ENCODE data around the gene NCK2.
"Not testable (repeated sequence)": the region's sequence is repeated elsewhere in the genome, so short reads cannot be mapped to it uniquely, and the experiment has no call there.

The NCK2 gene

DNA sequence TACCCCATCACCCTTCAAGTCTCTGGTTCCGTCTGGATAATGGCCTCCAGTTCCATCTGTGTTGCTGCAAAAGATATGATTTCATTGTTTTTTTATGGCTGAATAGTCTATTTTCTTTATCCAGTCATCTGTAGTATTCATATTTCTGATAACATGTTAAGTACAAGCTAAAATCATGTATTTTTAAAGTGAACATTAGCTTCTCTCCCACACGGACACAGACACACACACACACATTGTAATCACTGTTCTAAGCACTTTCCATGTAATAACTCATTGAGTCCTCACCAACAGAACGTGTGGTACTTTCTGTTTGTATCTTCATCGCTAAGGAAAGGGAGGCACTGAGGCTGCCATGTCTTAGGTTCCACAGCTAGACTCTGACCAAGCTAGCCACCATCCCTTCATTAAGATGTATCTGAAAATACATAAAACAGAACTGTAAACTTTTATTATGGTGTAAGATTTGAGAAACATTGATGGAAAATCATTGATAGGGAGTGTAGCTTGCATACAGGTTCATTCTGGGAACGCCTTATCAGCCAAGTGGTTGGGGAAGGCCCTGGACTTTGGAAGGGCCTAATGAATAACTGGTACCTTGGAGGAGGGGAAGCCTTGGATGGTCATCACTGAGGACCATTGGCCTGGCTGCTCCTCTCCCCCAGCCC, 8.1 kb downstream of the NCK2 start:
- TF ChIP-seq POU2F2 (IDR thresholded peaks at IDR 0.05; ENCODE audit: low read depth, low read length) (no peak), TAF1 (IDR thresholded peaks at IDR 0.05; ENCODE audit: low read depth, low read length) (no peak), PAX5 (IDR thresholded peaks at IDR 0.05; ENCODE audit: insufficient read depth, low read length, severe bottlenecking) (no peak), SPI1 (IDR thresholded peaks at IDR 0.05; ENCODE audit: low read depth, low read length) (no peak), POLR2A (IDR thresholded peaks at IDR 0.05; ENCODE audit: low read depth, low read length) (no peak), POLR2AphosphoS5 (IDR thresholded peaks at IDR 0.05; ENCODE audit: low read depth, low read length) (no peak)
- peak; percentile 43 for FAIRE-seq

GRCh38 chr2:105753380-105753779, 8.7 kb downstream of the NCK2 start:
- no peak for FAIRE-seq
- DNase-seq (ENCODE audit: insufficient read length, low spot score): no peak
- TF ChIP-seq TAF1 (IDR thresholded peaks at IDR 0.05; ENCODE audit: low read depth, low read length): no peak
- TF ChIP-seq POLR2AphosphoS5 (IDR thresholded peaks at IDR 0.05; ENCODE audit: low read depth, low read length): no peak
- TF ChIP-seq POLR2A (IDR thresholded peaks at IDR 0.05; ENCODE audit: low read depth, low read length): no peak

More for the DNA sequence above, 8.1 kb downstream of the NCK2 start:
- no peak for DNase-seq (ENCODE audit: insufficient read length, low spot score)

DNA sequence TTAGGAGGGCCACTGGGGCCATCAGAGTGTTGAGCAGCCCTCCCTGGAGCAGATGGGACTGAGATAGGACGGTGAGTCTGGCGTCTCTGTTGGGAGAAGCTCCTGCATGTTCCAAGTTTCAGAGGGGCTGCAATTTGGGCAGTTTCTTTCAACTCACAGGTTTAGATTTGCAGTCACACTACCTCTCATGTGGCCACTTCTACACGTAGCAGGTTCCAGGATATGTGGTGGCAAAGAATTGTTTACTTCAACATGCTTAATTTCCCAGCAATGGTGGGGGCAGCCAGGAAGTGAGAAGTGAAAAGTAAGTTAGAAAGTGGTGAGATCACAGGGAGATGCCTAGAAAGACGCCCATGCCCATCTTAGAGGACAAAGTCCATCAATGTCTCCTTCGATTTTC, 9.3 kb downstream of the NCK2 start:
- DNase-seq (ENCODE audit: insufficient read length, low spot score): no peak

DNA sequence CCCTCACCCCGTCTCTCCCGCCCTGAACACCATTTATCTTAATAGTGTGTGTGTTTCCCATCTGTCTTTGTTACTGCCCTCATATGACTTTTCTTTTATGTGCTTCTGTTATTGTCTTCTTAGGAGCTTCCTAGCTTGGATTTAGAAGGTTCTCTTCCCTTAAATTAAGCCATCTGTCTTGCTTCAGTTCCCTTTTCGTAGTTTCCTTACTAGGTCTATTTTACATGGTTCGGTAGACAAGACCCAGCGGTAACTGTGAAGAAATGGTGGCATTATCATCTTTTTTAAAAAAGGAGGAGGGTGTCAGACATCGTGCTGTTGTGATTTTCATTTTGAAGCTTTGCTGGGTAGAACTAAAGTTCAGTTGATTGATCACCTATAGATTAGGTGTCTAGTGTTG, 10.3 kb downstream of the NCK2 start:
- TF ChIP-seq SPI1 (IDR thresholded peaks at IDR 0.05; ENCODE audit: low read depth, low read length) (peak; percentile 87), TAF1 (IDR thresholded peaks at IDR 0.05; ENCODE audit: low read depth, low read length) (no peak)
- DNase-seq (ENCODE audit: insufficient read length, low spot score) (no peak), FAIRE-seq (peak; percentile 54)

More for the DNA sequence above, 9.3 kb downstream of the NCK2 start:
- TF ChIP-seq POLR2AphosphoS5 (IDR thresholded peaks at IDR 0.05; ENCODE audit: low read depth, low read length) (no peak), PAX5 (IDR thresholded peaks at IDR 0.05; ENCODE audit: insufficient read depth, low read length, severe bottlenecking) (no peak), TAF1 (IDR thresholded peaks at IDR 0.05; ENCODE audit: low read depth, low read length) (no peak), SPI1 (IDR thresholded peaks at IDR 0.05; ENCODE audit: low read depth, low read length) (peak; percentile 72)
- peak; percentile 47 for FAIRE-seq

GRCh38 chr2:105755895-105756294, 11.2 kb downstream of the NCK2 start:
- FAIRE-seq: peak; percentile 5
- no peak for DNase-seq (ENCODE audit: insufficient read length, low spot score)
- TF ChIP-seq TAF1 (IDR thresholded peaks at IDR 0.05; ENCODE audit: low read depth, low read length): no peak
- TF ChIP-seq POLR2AphosphoS5 (IDR thresholded peaks at IDR 0.05; ENCODE audit: low read depth, low read length): no peak
- TF ChIP-seq POU2F2 (IDR thresholded peaks at IDR 0.05; ENCODE audit: low read depth, low read length): no peak
- no peak for TF ChIP-seq POLR2A (IDR thresholded peaks at IDR 0.05; ENCODE audit: low read depth, low read length)
- no peak for TF ChIP-seq SPI1 (IDR thresholded peaks at IDR 0.05; ENCODE audit: low read depth, low read length)
- no peak for TF ChIP-seq PAX5 (IDR thresholded peaks at IDR 0.05; ENCODE audit: insufficient read depth, low read length, severe bottlenecking)

- DNase-seq (ENCODE audit: insufficient read length, low spot score) (no peak), FAIRE-seq (peak; percentile 9)
- TF ChIP-seq POU2F2 (IDR thresholded peaks at IDR 0.05; ENCODE audit: low read depth, low read length) (no peak), TAF1 (IDR thresholded peaks at IDR 0.05; ENCODE audit: low read depth, low read length) (no peak), POLR2AphosphoS5 (IDR thresholded peaks at IDR 0.05; ENCODE audit: low read depth, low read length) (no peak), PAX5 (IDR thresholded peaks at IDR 0.05; ENCODE audit: insufficient read depth, low read length, severe bottlenecking) (no peak), POLR2A (IDR thresholded peaks at IDR 0.05; ENCODE audit: low read depth, low read length) (no peak), SPI1 (IDR thresholded peaks at IDR 0.05; ENCODE audit: low read depth, low read length) (no peak)
Observed at GRCh38 chr2:105756435-105756834, 11.7 kb downstream of the NCK2 start.

DNA sequence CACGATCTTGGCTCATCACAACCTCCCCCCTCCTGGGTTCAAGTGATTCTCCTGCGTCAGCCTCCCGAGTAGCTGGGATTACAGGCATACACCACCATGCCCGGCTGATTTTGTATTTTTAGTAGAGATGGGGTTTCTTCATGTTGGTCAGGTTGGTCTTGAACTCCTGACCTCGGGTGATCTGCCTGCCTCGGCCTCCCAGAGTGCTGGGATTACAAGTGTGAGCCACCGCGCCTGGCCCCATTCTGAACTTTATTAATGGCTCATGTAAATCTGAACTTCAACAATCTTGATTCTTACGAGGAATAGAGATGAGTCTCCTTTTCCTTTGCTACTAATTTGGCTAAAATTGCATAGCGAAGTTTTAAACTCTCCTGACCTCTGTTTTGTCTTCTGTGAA, 12.2 kb downstream of the NCK2 start:
- not testable (repeated sequence) for FAIRE-seq; DNase-seq (ENCODE audit: insufficient read length, low spot score)

GRCh38 chr2:105757433-105757832, 12.7 kb downstream of the NCK2 start:
- DNase-seq (ENCODE audit: insufficient read length, low spot score): no peak
- TF ChIP-seq POLR2A (IDR thresholded peaks at IDR 0.05; ENCODE audit: low read depth, low read length): no peak
- peak; percentile 85 for FAIRE-seq

GRCh38 chr2:105760191-105760590, 15.5 kb downstream of the NCK2 start:
- TF ChIP-seq POU2F2 (IDR thresholded peaks at IDR 0.05; ENCODE audit: low read depth, low read length) (no peak), POLR2AphosphoS5 (IDR thresholded peaks at IDR 0.05; ENCODE audit: low read depth, low read length) (no peak), SPI1 (IDR thresholded peaks at IDR 0.05; ENCODE audit: low read depth, low read length) (no peak), PAX5 (IDR thresholded peaks at IDR 0.05; ENCODE audit: insufficient read depth, low read length, severe bottlenecking) (no peak), POLR2A (IDR thresholded peaks at IDR 0.05; ENCODE audit: low read depth, low read length) (no peak), TAF1 (IDR thresholded peaks at IDR 0.05; ENCODE audit: low read depth, low read length) (no peak)
- FAIRE-seq: no peak
- no peak for DNase-seq (ENCODE audit: insufficient read length, low spot score)

- DNase-seq (ENCODE audit: insufficient read length, low spot score) (no peak), FAIRE-seq (no peak)
- no peak for TF ChIP-seq POLR2A (IDR thresholded peaks at IDR 0.05; ENCODE audit: low read depth, low read length)
- TF ChIP-seq POLR2AphosphoS5 (IDR thresholded peaks at IDR 0.05; ENCODE audit: low read depth, low read length): no peak
Observed at GRCh38 chr2:105760639-105761337, 16.1 kb downstream of the NCK2 start.

Data from GM12891 (cell line).